Caki2 (cell line): ENCODE data around the gene LBH. TPM values are rescaled to one million over a fixed set of nuclear protein-coding genes. Genes with fewer than 3 reads are reported as not detected.

Experiments
- DNase-seq: peaks from one replicate; pipeline ENCODE4 v3.0.0-alpha.2; 2015; ENCODE audit warnings: low read depth
- in situ Hi-C: cut with HindIII; loops from 2 replicates; pipeline ENCODE4 v1.10.0; 2016; ENCODE audit warnings: low sequenced_read_pairs, low pct_unique_long_range_greater_than_20kb, mixed read lengths
- total RNA-seq: library from RNA; depleted of rRNA; stranded (reverse); fragments of >200 nt; shearing (Covaris generic); gene quantifications from 2 replicates; pipeline ENCODE4 v1.2.3, GENCODE V29; 2014; ENCODE audit warnings: low replicate concordance

Gene LBH
- total RNA-seq, 1 experiment from 2014 or later: 99.1 TPM

GRCh38 chr2:30249354-30249753, 18.0 kb downstream of the LBH start:
- in situ Hi-C loops: no loop called here
- no peak for DNase-seq

- no peak for DNase-seq
- in situ Hi-C loops: no loop called here
Measured at GRCh38 chr2:30250421-30250820, 19.1 kb downstream of the LBH start.

GRCh38 chr2:30252723-30253701, 21.7 kb downstream of the LBH start:
- in situ Hi-C loops: no loop called here
- peak; percentile 93 for DNase-seq

- no peak for DNase-seq
- in situ Hi-C loops: no loop called here
Measured at GRCh38 chr2:30253873-30254684, 22.7 kb downstream of the LBH start.

GRCh38 chr2:30254685-30255001, 23.3 kb downstream of the LBH start:
- DNase-seq: no peak
- in situ Hi-C loops: no loop called here

- no peak for DNase-seq
- in situ Hi-C loops: no loop called here
Measured at GRCh38 chr2:30255026-30255425, 23.7 kb downstream of the LBH start.

GRCh38 chr2:30255466-30256408, 24.4 kb downstream of the LBH start:
- DNase-seq: no peak
- in situ Hi-C loops: no loop called here

- in situ Hi-C loops: no loop called here
- DNase-seq: no peak
Measured at GRCh38 chr2:30257266-30258214, 26.2 kb downstream of the LBH start.

DNA sequence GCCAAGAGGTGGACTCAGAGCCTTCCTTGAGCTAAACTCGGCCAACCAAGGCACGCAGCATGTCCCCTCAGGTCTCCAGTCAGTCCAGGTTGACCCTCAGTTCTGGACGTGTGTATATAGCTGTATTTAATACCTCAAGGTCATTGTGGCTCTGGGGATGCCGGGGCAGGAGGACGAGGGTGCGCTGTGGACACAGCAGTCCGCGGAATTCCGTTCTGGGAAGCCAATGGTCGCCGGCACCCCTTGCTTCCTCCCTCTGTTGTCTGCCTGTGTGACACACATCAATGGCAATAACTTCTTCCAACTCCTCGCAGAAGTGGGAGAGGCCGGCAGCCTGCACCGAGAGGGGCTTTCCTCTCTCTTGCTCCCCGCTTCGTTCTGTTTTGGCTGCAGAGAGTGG, 27.7 kb downstream of the LBH start:
- no peak for DNase-seq
- in situ Hi-C loops: no loop called here

GRCh38 chr2:30259827-30260679, 28.7 kb downstream of the LBH start:
- in situ Hi-C loops: no loop called here
- no peak for DNase-seq

DNA sequence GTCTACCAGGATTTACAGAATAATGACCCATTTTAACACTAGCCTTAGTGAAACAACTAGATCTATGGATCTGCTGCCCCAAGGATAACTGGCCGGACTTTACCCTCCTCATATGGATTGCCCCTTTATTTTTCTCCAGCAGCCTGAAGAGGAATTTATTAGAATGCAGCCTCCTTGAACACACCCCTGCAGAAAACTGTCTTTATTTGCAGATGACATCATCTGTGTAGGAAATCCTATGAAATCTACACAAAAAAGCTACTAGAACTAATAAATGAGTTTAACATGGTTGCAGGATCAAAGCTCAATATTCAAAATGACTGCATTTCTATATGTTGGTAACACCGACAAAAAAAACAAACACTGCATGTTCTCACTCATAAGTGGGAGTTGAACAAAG, 29.6 kb downstream of the LBH start:
- DNase-seq: no peak
- in situ Hi-C loops: no loop called here

DNA sequence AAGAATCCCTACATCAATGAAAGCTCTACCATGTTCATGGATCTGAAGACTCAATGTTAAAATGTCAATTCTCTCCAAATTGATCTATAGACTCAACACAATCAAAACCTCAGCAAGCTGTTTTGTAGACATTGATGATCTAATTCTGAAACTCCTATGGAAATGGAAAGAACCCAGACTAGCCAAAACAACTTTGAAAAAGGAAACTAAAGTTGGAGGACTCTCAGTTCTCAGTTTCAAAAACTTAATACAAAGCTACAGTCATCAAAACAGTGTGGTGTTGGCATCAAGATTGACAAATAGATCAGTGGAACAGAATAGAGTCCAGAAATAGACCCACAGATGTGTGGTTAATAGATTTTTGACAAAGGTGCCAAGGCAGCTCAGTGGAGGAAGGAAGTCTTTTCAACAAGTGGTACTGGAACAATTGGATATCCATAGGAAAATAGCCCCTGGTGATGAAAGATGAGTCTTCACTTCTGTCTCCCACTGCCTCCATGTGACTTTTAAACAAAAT, 30.4 kb downstream of the LBH start:
- DNase-seq: no peak
- in situ Hi-C loops: no loop called here

DNA sequence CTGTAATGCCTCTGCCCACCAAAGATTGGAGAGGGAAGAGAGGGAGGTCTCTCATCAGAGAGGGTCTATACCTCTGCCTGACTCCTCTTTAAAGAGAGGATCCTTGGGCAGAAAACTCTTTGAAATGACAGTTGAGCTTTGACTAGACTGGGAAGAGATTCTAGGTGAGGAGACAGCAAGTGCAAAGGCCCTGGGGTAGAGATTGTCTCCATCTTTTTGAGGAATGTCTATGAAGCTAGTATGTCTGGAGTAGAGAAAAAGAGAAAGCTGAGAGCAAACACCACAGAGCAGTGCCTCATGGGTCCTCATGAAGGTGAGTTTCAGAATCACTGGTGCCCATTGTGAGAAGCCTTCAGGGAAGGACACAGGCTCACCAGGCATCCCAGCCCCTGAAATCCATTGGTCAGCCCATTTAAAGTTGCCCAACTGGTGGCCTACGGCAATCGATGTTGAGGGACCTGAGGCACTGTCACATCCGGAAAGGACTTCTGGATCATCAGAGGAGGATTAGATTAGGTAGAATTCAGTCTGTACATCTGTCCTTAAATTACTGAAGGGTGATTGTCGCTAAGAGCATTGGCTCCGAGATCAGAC, 31.5 kb downstream of the LBH start:
- no peak for DNase-seq
- in situ Hi-C loops: no loop called here

DNA sequence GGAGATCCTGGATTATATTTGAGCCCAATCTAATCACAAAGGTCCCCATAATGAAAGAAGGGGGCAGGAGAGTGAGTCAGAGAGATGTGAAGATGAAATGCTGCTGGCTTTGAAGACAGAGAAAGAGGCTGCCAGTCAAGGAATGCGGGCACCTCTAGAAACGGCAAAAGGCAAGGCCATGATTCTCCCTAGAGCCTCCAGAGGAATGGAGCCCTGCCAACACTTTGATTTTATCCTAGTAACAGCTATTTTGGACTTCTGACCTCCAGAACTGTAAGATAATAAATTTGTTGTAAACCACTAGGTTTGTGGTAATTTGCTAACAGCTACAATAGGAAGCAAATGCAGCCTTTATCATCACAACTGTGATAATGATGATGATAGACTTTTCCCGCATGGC, 32.9 kb downstream of the LBH start:
- in situ Hi-C loops: no loop called here

DNA sequence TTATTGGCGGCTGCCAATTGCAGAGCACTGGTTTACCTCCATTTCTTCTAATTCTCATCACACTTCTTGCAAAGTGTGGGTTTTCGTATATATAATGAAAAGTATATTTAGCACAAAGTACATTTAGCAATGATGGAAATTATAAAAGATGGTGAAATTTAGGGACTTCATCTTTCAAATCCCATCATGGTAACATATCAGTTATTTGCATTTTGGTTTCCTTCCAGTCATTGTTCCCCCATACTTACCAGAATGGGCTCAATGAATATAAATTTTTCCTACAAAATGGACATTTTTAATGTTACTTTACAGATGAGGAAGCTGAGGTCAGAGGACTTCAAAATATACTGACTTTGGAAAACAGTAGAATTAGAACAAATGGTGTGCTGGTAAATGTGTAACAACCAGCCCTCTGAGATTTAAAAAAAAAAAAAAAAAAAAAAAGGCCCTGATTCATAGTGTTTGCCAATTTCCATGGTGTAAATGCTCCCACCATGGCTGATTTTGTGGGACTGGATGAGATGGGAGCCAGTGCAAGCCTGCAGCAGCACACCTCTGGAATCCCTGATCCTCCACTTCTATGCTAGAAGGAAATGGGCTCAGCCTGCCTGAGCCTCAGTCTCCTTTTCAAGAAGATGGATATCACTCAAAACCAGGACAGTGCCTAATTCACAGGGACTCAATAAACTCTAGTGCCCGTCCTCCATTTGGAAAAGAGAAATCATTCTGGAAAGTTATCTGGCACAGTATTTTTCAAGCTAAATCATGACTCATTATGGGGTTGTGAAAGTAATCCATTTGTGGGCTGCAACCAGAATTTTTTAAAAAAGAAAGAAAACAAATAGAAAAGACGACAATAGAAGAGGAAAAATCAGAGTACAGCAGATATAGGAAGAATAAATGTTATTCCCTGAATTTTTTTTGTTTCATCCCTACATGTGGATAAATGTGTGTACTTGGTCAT, 34.0 kb downstream of the LBH start:
- in situ Hi-C loops: no loop called here
- no peak for DNase-seq

More for the DNA sequence above, 32.9 kb downstream of the LBH start:
- no peak for DNase-seq
